Loucy (cell line): ENCODE data around the gene AGPAT3.

ENCODE experiments used
- H2AFZ ChIP-seq: fragments of 200-600 bp; sonication (generic); 2 replicates; pipeline ENCODE4 v1.6.0; 2016; ENCODE audit warnings: antibody characterized with exemption, mild to moderate bottlenecking, low read length, moderate library complexity
- H3F3A ChIP-seq: fragments of 200-600 bp; 2 replicates; pipeline ENCODE4 v1.6.0; 2016; ENCODE audit warnings: antibody characterized with exemption, low read depth, mild to moderate bottlenecking
- H3K27me3 ChIP-seq: fragments of 200-600 bp; sonication (generic); 2 replicates; pipeline ENCODE4 v1.6.1; 2014; ENCODE audit warnings: low read length, mild to moderate bottlenecking; ENCODE audit not compliant: insufficient read depth, poor library complexity, severe bottlenecking
- H3K36me3 ChIP-seq: fragments of 200-600 bp; sonication (generic); 2 replicates; pipeline ENCODE4 v1.6.1; 2016; ENCODE audit warnings: low read length; ENCODE audit not compliant: insufficient read depth
- H3K4me1 ChIP-seq: fragments of 200-600 bp; sonication (generic); 2 replicates; pipeline ENCODE4 v1.5.1; 2014; ENCODE audit warnings: low read length, mild to moderate bottlenecking; ENCODE audit not compliant: insufficient read depth, poor library complexity, severe bottlenecking
- H3K4me2 ChIP-seq: fragments of 200-600 bp; sonication (generic); 2 replicates; pipeline ENCODE4 v1.6.0; 2014; ENCODE audit warnings: antibody characterized with exemption, low read length, low read depth, mild to moderate bottlenecking; ENCODE audit not compliant: poor library complexity, severe bottlenecking
- H3K4me3 ChIP-seq: fragments of 200-600 bp; sonication (generic); 2 replicates; pipeline ENCODE4 v1.5.1; 2014; ENCODE audit warnings: low read length, mild to moderate bottlenecking, mixed read lengths; ENCODE audit not compliant: poor library complexity, severe bottlenecking
- H3K79me2 ChIP-seq: fragments of 200-600 bp; sonication (generic); 2 replicates; pipeline ENCODE4 v1.6.1; 2014; ENCODE audit warnings: low read length; ENCODE audit not compliant: insufficient read depth
- H3K9ac ChIP-seq: fragments of 200-600 bp; sonication (generic); 2 replicates; pipeline ENCODE4 v1.6.0; 2014; ENCODE audit warnings: mild to moderate bottlenecking, low read depth, low read length, moderate library complexity; ENCODE audit not compliant: poor library complexity, severe bottlenecking
- H3K9me2 ChIP-seq: fragments of 200-600 bp; sonication (generic); replicated peaks from 2 replicates; pipeline ENCODE4 v1.6.1; 2016; ENCODE audit warnings: low read depth, low read length, mixed read lengths
- H3K9me3 ChIP-seq: fragments of 200-600 bp; sonication (generic); 2 replicates; pipeline ENCODE4 v1.6.1; 2014; ENCODE audit warnings: mild to moderate bottlenecking, antibody characterized with exemption, low read length, low read depth; ENCODE audit not compliant: insufficient read depth
- H4K20me1 ChIP-seq: fragments of 200-600 bp; sonication (generic); 2 replicates; pipeline ENCODE4 v1.6.0; 2014; ENCODE audit warnings: antibody characterized with exemption, low read length, mild to moderate bottlenecking; ENCODE audit not compliant: insufficient read depth, poor library complexity, severe bottlenecking
- EZH2phosphoT487 ChIP-seq: fragments of 200-600 bp; IDR thresholded peaks from 2 replicates; pipeline ENCODE4 v1.6.1; 2018; ENCODE audit warnings: antibody characterized with exemption, mild to moderate bottlenecking, moderate library complexity, borderline replicate concordance
- TF ChIP-seq, protein P1 (sequence below): fragments of 200-600 bp; sonication (generic); conservative IDR thresholded peaks from 2 replicates; pipeline ENCODE4 v1.5.1; 2014; ENCODE audit warnings: mild to moderate bottlenecking, antibody characterized with exemption, low read length

The AGPAT3 gene

DNA sequence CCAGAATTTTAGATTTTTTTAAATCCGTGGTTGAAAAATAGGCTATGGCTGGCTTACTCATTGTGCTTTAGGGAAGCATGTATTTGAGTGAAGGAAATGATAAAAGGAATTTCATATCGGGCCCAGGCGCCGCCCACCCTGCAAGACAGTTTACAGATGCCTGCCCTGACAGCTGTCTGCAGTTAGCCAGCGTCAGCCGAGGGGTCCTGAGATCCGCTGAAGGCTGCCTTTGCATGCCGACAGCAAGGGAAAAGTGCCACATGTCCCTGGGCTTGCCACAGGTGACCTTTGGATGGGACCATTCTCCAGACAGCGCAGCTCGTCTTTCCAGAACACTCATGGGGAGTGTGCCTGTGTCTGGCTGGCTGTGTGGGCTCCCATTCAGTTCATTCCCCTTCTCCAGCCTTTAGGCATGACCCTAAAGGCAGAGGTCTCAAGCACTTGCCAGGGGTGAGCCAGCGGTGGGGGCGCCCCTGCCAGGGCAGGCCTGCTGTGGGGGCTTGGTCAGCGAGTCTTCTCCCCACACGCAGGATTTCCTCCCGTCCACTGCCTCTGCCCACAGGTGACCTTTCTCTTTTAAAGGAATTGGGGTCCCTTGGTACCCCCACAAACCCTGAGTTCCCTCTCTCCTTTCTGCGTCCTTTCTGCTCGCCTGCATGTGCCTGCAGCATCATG lies 101.0 kb downstream of the AGPAT3 start:
- H3K4me2 ChIP-seq, result no peak overlapping the region
- H3K9me2 ChIP-seq, result no peaks in the 10 kb centered on the region
- H4K20me1 ChIP-seq, result no peaks in the 10 kb centered on the region
- H3K27me3 ChIP-seq, result no peaks in the 10 kb centered on the region
- H3K9ac ChIP-seq, result no peak overlapping the region
- H3K9me3 ChIP-seq, result no peaks in the 10 kb centered on the region
- no peak overlapping the region for H3K4me3 ChIP-seq
- TF ChIP-seq EZH2phosphoT487, result no peak
- TF ChIP-seq, protein P1, sequence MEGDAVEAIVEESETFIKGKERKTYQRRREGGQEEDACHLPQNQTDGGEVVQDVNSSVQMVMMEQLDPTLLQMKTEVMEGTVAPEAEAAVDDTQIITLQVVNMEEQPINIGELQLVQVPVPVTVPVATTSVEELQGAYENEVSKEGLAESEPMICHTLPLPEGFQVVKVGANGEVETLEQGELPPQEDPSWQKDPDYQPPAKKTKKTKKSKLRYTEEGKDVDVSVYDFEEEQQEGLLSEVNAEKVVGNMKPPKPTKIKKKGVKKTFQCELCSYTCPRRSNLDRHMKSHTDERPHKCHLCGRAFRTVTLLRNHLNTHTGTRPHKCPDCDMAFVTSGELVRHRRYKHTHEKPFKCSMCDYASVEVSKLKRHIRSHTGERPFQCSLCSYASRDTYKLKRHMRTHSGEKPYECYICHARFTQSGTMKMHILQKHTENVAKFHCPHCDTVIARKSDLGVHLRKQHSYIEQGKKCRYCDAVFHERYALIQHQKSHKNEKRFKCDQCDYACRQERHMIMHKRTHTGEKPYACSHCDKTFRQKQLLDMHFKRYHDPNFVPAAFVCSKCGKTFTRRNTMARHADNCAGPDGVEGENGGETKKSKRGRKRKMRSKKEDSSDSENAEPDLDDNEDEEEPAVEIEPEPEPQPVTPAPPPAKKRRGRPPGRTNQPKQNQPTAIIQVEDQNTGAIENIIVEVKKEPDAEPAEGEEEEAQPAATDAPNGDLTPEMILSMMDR, result no peak
- H3K36me3 ChIP-seq, result peaks cover 36% of the 10 kb centered on the region; the same call in 1 of the 2 replicates
- no peaks in the 10 kb centered on the region for H3F3A ChIP-seq
- no peaks in the 10 kb centered on the region for H3K79me2 ChIP-seq
- no peaks in the 10 kb centered on the region for H3K4me1 ChIP-seq
- H2AFZ ChIP-seq, result no peak overlapping the region

DNA sequence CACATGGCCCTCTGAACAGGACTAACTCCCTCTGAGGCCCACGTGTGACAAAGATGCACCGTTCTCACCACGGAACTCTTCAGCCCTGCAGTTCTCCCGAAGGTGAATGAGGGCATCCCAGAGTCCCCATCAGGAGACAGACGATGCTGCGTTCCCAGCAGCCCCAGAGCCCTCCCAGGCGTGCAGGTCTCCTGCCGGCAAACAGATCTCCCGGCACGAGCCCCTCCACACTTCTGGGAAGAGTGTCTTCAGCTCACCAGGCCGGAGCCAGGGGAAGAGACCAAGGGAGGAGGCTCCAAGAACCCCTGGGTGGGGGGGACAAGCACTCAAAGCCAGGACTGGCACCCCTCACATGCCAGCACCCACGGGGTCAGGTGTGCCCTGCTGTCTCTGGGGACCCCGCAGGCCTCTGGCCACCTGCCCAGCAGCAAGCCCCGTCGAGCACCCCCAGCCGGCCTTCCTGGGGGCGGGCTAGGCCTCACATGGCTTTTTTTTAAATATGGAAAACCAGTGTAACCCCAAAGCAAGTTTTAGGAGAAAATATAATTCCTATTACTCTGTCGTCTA lies 102.0 kb downstream of the AGPAT3 start:
- Histone ChIP-seq H3K79me2 (no peaks in the 10 kb centered on the region), H3K9ac (no peak overlapping the region), H3F3A (no peaks in the 10 kb centered on the region), H3K4me3 (no peak overlapping the region), H4K20me1 (no peaks in the 10 kb centered on the region), H3K4me2 (no peak overlapping the region), H2AFZ (no peak overlapping the region), H3K36me3 (peaks cover 41% of the 10 kb centered on the region; the same call in 1 of the 2 replicates), H3K9me2 (no peaks in the 10 kb centered on the region), H3K9me3 (no peaks in the 10 kb centered on the region), H3K27me3 (no peaks in the 10 kb centered on the region), H3K4me1 (no peaks in the 10 kb centered on the region)
- TF ChIP-seq, protein P1, result no peak
- TF ChIP-seq EZH2phosphoT487, result no peak

DNA sequence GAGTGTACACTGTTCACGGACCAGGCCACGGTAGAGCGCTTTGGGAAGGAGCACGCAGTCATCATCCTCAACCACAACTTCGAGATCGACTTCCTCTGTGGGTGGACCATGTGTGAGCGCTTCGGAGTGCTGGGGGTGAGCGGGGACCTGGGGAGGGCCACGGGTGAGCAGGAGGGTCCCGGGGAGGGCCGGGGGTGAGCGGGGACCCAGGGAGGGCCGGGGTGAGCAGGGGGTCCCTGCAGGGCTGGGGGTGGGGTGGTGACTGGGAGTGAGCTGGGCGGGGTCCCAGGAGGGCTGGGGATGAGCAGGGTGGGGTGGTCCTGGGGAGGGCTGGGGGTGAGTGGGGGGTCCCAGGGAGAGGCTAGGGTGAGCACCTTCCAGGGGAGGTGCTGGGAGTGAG lies 103.0 kb downstream of the AGPAT3 start:
- H3K9me3 ChIP-seq, result no peaks in the 10 kb centered on the region
- no peaks in the 10 kb centered on the region for H4K20me1 ChIP-seq
- H3K27me3 ChIP-seq, result no peaks in the 10 kb centered on the region
- H3F3A ChIP-seq, result no peaks in the 10 kb centered on the region
- no peak overlapping the region for H2AFZ ChIP-seq
- H3K4me2 ChIP-seq, result no peak overlapping the region
- H3K9ac ChIP-seq, result no peak overlapping the region
- H3K4me3 ChIP-seq, result no peak overlapping the region
- TF ChIP-seq, protein P1, result no peak
- TF ChIP-seq EZH2phosphoT487, result no peak
- H3K36me3 ChIP-seq, result peaks cover 43% of the 10 kb centered on the region; the same call in 1 of the 2 replicates
- H3K9me2 ChIP-seq, result no peaks in the 10 kb centered on the region
- H3K4me1 ChIP-seq, result no peaks in the 10 kb centered on the region
- no peaks in the 10 kb centered on the region for H3K79me2 ChIP-seq
